Natural killer cell (primary cell): ENCODE measurements around the gene MACROD2. TPM values are rescaled to one million over a fixed set of nuclear protein-coding genes. Genes with fewer than 3 reads are reported as not detected.

Source experiments
- ATAC-seq, 3 donors: fragments of 150-1000 bp in 2 of 3; fragments of 200-7000 bp in 1 of 3; cut with Tn5 transposase; 1 replicate in 1 of 3; 2 replicates in 2 of 3; pipeline ENCODE4 v1.10.0; 2021; ENCODE audit warnings: mild to moderate bottlenecking in 2 of 3, moderate library complexity in 2 of 3
- DNase-seq, 2 donors: peaks; one replicate each; pipeline versions ENCODE4 v3.0.0 to v3.0.0-alpha.2; 2013 to 2021; ENCODE audit warnings: mixed read lengths in 1 of 2
- H3K27ac ChIP-seq: one replicate; pipeline ENCODE4 v1.5.1; 2013; ENCODE audit warnings: mild to moderate bottlenecking, low read length
- H3K27me3 ChIP-seq: one replicate; pipeline ENCODE4 v1.6.1; 2013; ENCODE audit warnings: low read length; ENCODE audit not compliant: control insufficient read depth, insufficient read depth
- H3K36me3 ChIP-seq: one replicate; pipeline ENCODE4 v1.6.1; 2013; ENCODE audit warnings: low read length; ENCODE audit not compliant: control insufficient read depth, insufficient read depth
- H3K4me1 ChIP-seq: one replicate; pipeline ENCODE4 v1.6.1; 2013; ENCODE audit warnings: low read length; ENCODE audit not compliant: control insufficient read depth, insufficient read depth
- H3K4me3 ChIP-seq: one replicate; pipeline ENCODE4 v1.5.1; 2013; ENCODE audit warnings: low read length
- H3K9me3 ChIP-seq: one replicate; pipeline ENCODE4 v1.6.1; 2013; ENCODE audit warnings: low read length; ENCODE audit not compliant: control insufficient read depth, insufficient read depth
- H3K27ac Mint-ChIP-seq, 2 donors: one replicate each; pipeline ENCODE4 v1.8.0; 2022; ENCODE audit warnings: mild to moderate bottlenecking in 2 of 2, mixed read lengths in 2 of 2, moderate library complexity in 1 of 2
- H3K27me3 Mint-ChIP-seq, 2 donors: one replicate each; pipeline ENCODE4 v1.8.0; 2022; ENCODE audit warnings: low read depth in 2 of 2, mixed read lengths in 2 of 2
- H3K36me3 Mint-ChIP-seq: one replicate; pipeline ENCODE4 v1.8.0; 2022; ENCODE audit warnings: mixed read lengths
- H3K4me1 Mint-ChIP-seq, 2 donors: one replicate each; pipeline ENCODE4 v1.8.0; 2022; ENCODE audit warnings: mixed read lengths in 2 of 2
- H3K4me3 Mint-ChIP-seq: one replicate; pipeline ENCODE4 v1.8.0; 2022; ENCODE audit warnings: mild to moderate bottlenecking, moderate library complexity, mixed read lengths
- H3K9me3 Mint-ChIP-seq, 2 donors: one replicate each; pipeline ENCODE4 v1.8.0; 2022; ENCODE audit warnings: mixed read lengths in 2 of 2
- CTCF ChIP-seq: fragments of 200-600 bp; IDR thresholded peaks from one replicate; pipeline ENCODE4 v1.8.0; 2022; ENCODE audit warnings: antibody characterized with exemption
- WGBS: methylation state at CpG from one replicate; pipeline ENCODE4 v1.1.7; 2013; ENCODE audit warnings: missing lambda C conversion rate; ENCODE audit not compliant: insufficient coverage; 5-methylcytosine and 5-hydroxymethylcytosine counted together
- intact Hi-C: fragments of 100-400 bp; cut with micrococcal nuclease; formaldehyde crosslinking; loops from one replicate; pipeline ENCODE4 v1.14.2; 2022
- total RNA-seq, 4 donors: library from RNA; stranded (reverse); fragments of 120-200 nt in 1 of 4; gene quantifications; one replicate each; pipeline versions ENCODE4 v1.2.3 to v1.2.4, GENCODE V29; 2013 to 2022

MACROD2 gene
- total RNA-seq, 3 donors from 2014 or later (not counting 1 experiment from before 2014, with no cell fraction given): 0.19 to 0.88 TPM; not detected in 1

GRCh38 chr20:15020845-15021244 is 1025.5 kb downstream of the MACROD2 start:
- WGBS: 81% methylated on average over 6 of the region's 9 CpGs
- intact Hi-C loops: no loop called here
- H3K4me3 ChIP-seq: no peak overlapping the region
- no peak overlapping the region for H3K4me3 Mint-ChIP-seq
- no peaks in the 10 kb centered on the region for H3K27me3 Mint-ChIP-seq
- no peaks in the 10 kb centered on the region for H3K36me3 Mint-ChIP-seq
- TF ChIP-seq CTCF: no peak
- DNase-seq: no peak
- no peaks in the 10 kb centered on the region for H3K4me1 Mint-ChIP-seq
- no peaks in the 10 kb centered on the region for H3K36me3 ChIP-seq
- peaks cover 6 to 21% of the 10 kb centered on the region in 2 donors for H3K9me3 Mint-ChIP-seq
- peak in 1 of 3 donors; percentile 21 for ATAC-seq
- H3K27ac ChIP-seq: no peak overlapping the region
- no peak overlapping the region for H3K27ac Mint-ChIP-seq
- H3K27me3 ChIP-seq: no peaks in the 10 kb centered on the region
- H3K4me1 ChIP-seq: no peaks in the 10 kb centered on the region
- no peaks in the 10 kb centered on the region for H3K9me3 ChIP-seq

- ATAC-seq (no peak), DNase-seq (no peak)
- Mint-ChIP-seq H3K27ac (no peak overlapping the region), H3K36me3 (no peaks in the 10 kb centered on the region), H3K27me3 (no peaks in the 10 kb centered on the region), H3K9me3 (peaks cover 2 to 17% of the 10 kb centered on the region in 2 donors), H3K4me1 (no peaks in the 10 kb centered on the region), H3K4me3 (no peak overlapping the region)
- H3K27ac ChIP-seq: no peak overlapping the region
- H3K9me3 ChIP-seq: peaks cover 2% of the 10 kb centered on the region
- no peaks in the 10 kb centered on the region for H3K36me3 ChIP-seq
- intact Hi-C loops: no loop called here
- no peaks in the 10 kb centered on the region for H3K4me1 ChIP-seq
- H3K27me3 ChIP-seq: no peaks in the 10 kb centered on the region
- H3K4me3 ChIP-seq: no peak overlapping the region
- TF ChIP-seq CTCF: no peak
Observed at GRCh38 chr20:15022921-15023320, 1027.6 kb downstream of the MACROD2 start.

DNA sequence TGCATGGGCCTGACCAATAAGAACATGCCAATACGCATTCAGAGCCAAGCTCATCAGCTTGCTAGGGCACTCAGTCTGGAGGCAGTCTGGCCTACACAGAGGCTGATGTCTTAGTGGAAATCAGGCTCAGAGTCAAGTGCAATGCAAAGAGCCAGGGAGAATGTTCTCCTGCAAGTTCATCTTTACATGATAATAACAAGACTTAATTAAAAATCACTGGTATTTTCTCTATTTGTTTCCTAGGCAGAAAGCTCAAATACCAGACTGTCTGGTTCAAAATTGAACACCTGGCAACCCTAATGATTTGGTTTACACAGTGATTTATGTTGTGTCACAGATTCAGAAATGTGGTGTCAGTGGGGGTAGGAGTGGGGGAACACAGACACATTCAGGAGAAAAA is 1031.4 kb downstream of the MACROD2 start:
- peaks cover 8 to 12% of the 10 kb centered on the region in 2 donors for H3K9me3 Mint-ChIP-seq
- H3K27me3 ChIP-seq: no peaks in the 10 kb centered on the region
- H3K36me3 Mint-ChIP-seq: no peaks in the 10 kb centered on the region
- no peaks in the 10 kb centered on the region for H3K36me3 ChIP-seq
- no peaks in the 10 kb centered on the region for H3K27me3 Mint-ChIP-seq
- H3K27ac ChIP-seq: no peak overlapping the region
- peaks cover 9% of the 10 kb centered on the region for H3K9me3 ChIP-seq
- ATAC-seq (no peak), DNase-seq (no peak)
- intact Hi-C loops: no loop called here
- TF ChIP-seq CTCF: no peak
- WGBS: 97% methylated on average over 1 of the region's 1 CpG
- H3K4me3 Mint-ChIP-seq: no peak overlapping the region
- H3K4me1 ChIP-seq: no peaks in the 10 kb centered on the region
- H3K4me3 ChIP-seq: no peak overlapping the region
- no peaks in the 10 kb centered on the region for H3K4me1 Mint-ChIP-seq
- H3K27ac Mint-ChIP-seq: no peak overlapping the region

GRCh38 chr20:15030826-15031225 is 1035.5 kb downstream of the MACROD2 start:
- H3K4me1 ChIP-seq: no peaks in the 10 kb centered on the region
- 96% methylated on average over 14 of the region's 14 CpGs for WGBS
- H3K36me3 ChIP-seq: no peaks in the 10 kb centered on the region
- no peak overlapping the region for H3K27ac ChIP-seq
- Mint-ChIP-seq H3K36me3 (no peaks in the 10 kb centered on the region), H3K27me3 (no peaks in the 10 kb centered on the region), H3K9me3 (peaks cover 2 to 11% of the 10 kb centered on the region in 2 donors), H3K4me1 (no peaks in the 10 kb centered on the region), H3K27ac (no peak overlapping the region), H3K4me3 (no peak overlapping the region)
- no peak for ATAC-seq
- no peak overlapping the region for H3K4me3 ChIP-seq
- no peak for TF ChIP-seq CTCF
- DNase-seq: no peak
- H3K9me3 ChIP-seq: peaks cover 11% of the 10 kb centered on the region
- H3K27me3 ChIP-seq: no peaks in the 10 kb centered on the region
- intact Hi-C loops: no loop called here
